K562 (cell line): Measurements from ENCODE around the gene EFCAB12. TPM values are rescaled to one million over a fixed set of nuclear protein-coding genes. Genes with fewer than 3 reads are reported as not detected.
A peak's percentile ranks its signal among the peaks of the same experiment; 100 is the strongest.

Experiments
- ATAC-seq: fragments of 200-7000 bp; cut with Tn5 transposase; 3 replicates; pipeline ENCODE4 v1.9.1; 2020; ENCODE audit warnings: moderate library complexity
- BruUV-seq: library from RNA; stranded (reverse); fragments of 400-500 nt; replicated peaks from 2 replicates; lab custom pipeline; 2021; lab: Mats Ljungman, UMichigan
- CTCF ChIA-PET: fragments of 300-600 bp; formaldehyde crosslinking; extraction: SDS; loops from one replicate; lab custom pipeline; 2021; ENCODE audit warnings: low intra/inter-chr PET ratio; lab: Yijun Ruan, JAX
- POLR2A ChIA-PET: fragments of 300-600, 350-650 bp; sonication (Branson Sonifier 250); formaldehyde crosslinking; extraction: SDS; loops from one replicate; lab custom pipeline; 2021; ENCODE audit warnings: antibody characterized with exemption, inconsistent platforms; lab: Yijun Ruan, JAX
- DNase-seq, 4 experiments: peaks; one replicate each; pipeline versions ENCODE4 v3.0.0 to v3.0.0-alpha.2; 2011 to 2018; ENCODE audit warnings: low spot score in 3 of 4, mixed read lengths in 3 of 4; ENCODE audit errors: extremely low read depth in 1 of 4
- FAIRE-seq: peaks from 2 replicates; lab custom pipeline; 2011; peaks lifted over from hg19 to GRCh38; lab: Jason Lieb, UNC
- H2AFZ ChIP-seq: 2 replicates; pipeline ENCODE4 v1.6.0; 2011; ENCODE audit warnings: low read depth, low read length, control low read depth, inconsistent platforms
- H3K27ac ChIP-seq: fragments of 200-600 bp; 3 replicates; pipeline ENCODE4 v1.8.0; 2011; ENCODE audit warnings: low read depth, mild to moderate bottlenecking, control low read depth, inconsistent platforms, low read length, moderate library complexity, mixed read lengths; ENCODE audit errors: extremely low read depth
- H3K27me3 ChIP-seq, 2 experiments: fragments of 300-600 bp in 1 of 2; 2 replicates in 1 of 2; 3 replicates in 1 of 2; pipeline versions ENCODE4 v1.6.0 to v1.8.0; 2011; ENCODE audit warnings: inconsistent platforms in 2 of 2, low read length in 2 of 2, mild to moderate bottlenecking in 1 of 2, mixed read lengths in 1 of 2, moderate library complexity in 1 of 2; ENCODE audit not compliant: control insufficient read depth in 2 of 2, insufficient read depth in 2 of 2
- H3K36me3 ChIP-seq: fragments of 300-600 bp; 3 replicates; pipeline ENCODE4 v1.8.0; 2011; ENCODE audit warnings: mild to moderate bottlenecking, low read length, inconsistent platforms; ENCODE audit not compliant: control insufficient read depth, insufficient read depth
- H3K4me1 ChIP-seq, 2 experiments: fragments of 200-600 bp in 1 of 2; replicated peaks in 1 of 2; 2 replicates in 1 of 2; 3 replicates in 1 of 2; pipeline versions ENCODE4 v1.5.1 to v1.8.0; 2011; ENCODE audit warnings: inconsistent platforms in 2 of 2, low read length in 2 of 2, mild to moderate bottlenecking in 1 of 2, mixed read lengths in 1 of 2, moderate library complexity in 1 of 2; ENCODE audit not compliant: control insufficient read depth in 2 of 2, insufficient read depth in 2 of 2
- H3K4me2 ChIP-seq: 2 replicates; pipeline ENCODE4 v1.6.1; 2011; ENCODE audit warnings: low read length, control low read depth, inconsistent platforms, mixed read lengths; ENCODE audit not compliant: insufficient read depth
- H3K4me3 ChIP-seq: fragments of 200-600 bp; sonication (generic), shearing (Covaris generic); 2 replicates; pipeline ENCODE4 v1.5.1; 2016; ENCODE audit warnings: control low read depth, inconsistent platforms
- H3K79me2 ChIP-seq: fragments of 200-600 bp; 3 replicates; pipeline ENCODE4 v1.8.0; 2011; ENCODE audit warnings: low read length, inconsistent platforms; ENCODE audit not compliant: control insufficient read depth, insufficient read depth
- H3K9ac ChIP-seq, 2 experiments: 2 replicates each; pipeline versions ENCODE4 v1.6.0 to v1.6.1; 2011; ENCODE audit warnings: low read depth in 2 of 2, low read length in 2 of 2, control low read depth in 1 of 2, inconsistent platforms in 1 of 2, mild to moderate bottlenecking in 1 of 2, mixed read lengths in 1 of 2; ENCODE audit not compliant: insufficient read depth in 1 of 2
- H3K9me1 ChIP-seq: one replicate; pipeline ENCODE4 v1.6.0; 2011; ENCODE audit warnings: inconsistent platforms, mild to moderate bottlenecking, low read length, moderate library complexity; ENCODE audit not compliant: control insufficient read depth, insufficient read depth
- H3K9me3 ChIP-seq: replicated peaks from 2 replicates; pipeline ENCODE4 v1.5.1; 2011; ENCODE audit warnings: low read depth, low read length, inconsistent platforms; ENCODE audit not compliant: control insufficient read depth, insufficient read depth
- H4K20me1 ChIP-seq: replicated peaks from 2 replicates; pipeline ENCODE4 v1.6.1; 2011; ENCODE audit warnings: low read length, inconsistent platforms, mixed read lengths; ENCODE audit not compliant: control insufficient read depth, insufficient read depth
- MTA1 ChIP-seq: fragments of 450-650 bp; IDR thresholded peaks from 2 replicates; pipeline ENCODE4 v1.6.1; 2017; ENCODE audit warnings: borderline replicate concordance
- NFE2 ChIP-seq: IDR thresholded peaks from 2 replicates; pipeline ENCODE4 v1.6.1; 2014; ENCODE audit warnings: antibody characterized with exemption, low read depth
- PREB ChIP-seq: sonication (generic); formaldehyde crosslinking; IDR thresholded peaks from 2 replicates; pipeline ENCODE4 v1.8.1; 2023; ENCODE audit warnings: mild to moderate bottlenecking, missing genetic modification reagents
- ZBTB12 ChIP-seq: fragments of 250-450 bp; sonication (Bioruptor Pico); IDR thresholded peaks from 2 replicates; pipeline ENCODE4 v1.4.0; 2020
- ZNF12 ChIP-seq: sonication (generic); formaldehyde crosslinking; IDR thresholded peaks from 2 replicates; pipeline ENCODE4 v1.4.0; 2020; ENCODE audit warnings: mild to moderate bottlenecking, missing genetic modification reagents
- ZNF263 ChIP-seq: sonication (generic); formaldehyde crosslinking; IDR thresholded peaks from 2 replicates; pipeline ENCODE4 v1.8.0; 2022; ENCODE audit warnings: mild to moderate bottlenecking, missing genetic modification reagents, borderline replicate concordance
- ZNF436 ChIP-seq: fragments of 250-450, 450-650 bp; sonication (Bioruptor Pico); formaldehyde crosslinking; IDR thresholded peaks from 2 replicates; pipeline ENCODE4 v1.7.0; 2020; ENCODE audit warnings: mild to moderate bottlenecking
- WGBS: fragments of 100-300 bp; shearing (Covaris generic); methylation state at CpG from one replicate; pipeline ENCODE4 v1.1.6; 2016; ENCODE audit warnings: low coverage, mixed read lengths; ENCODE audit not compliant: insufficient coverage; ENCODE audit errors: missing lambda C conversion rate; 5-methylcytosine and 5-hydroxymethylcytosine counted together
- in situ Hi-C: fragments of 300-500 bp; cut with MboI; formaldehyde crosslinking; loops from 4 replicates; pipeline ENCODE4 v1.15.0; 2018; ENCODE audit warnings: inconsistent platforms, mixed read lengths
- intact Hi-C: fragments of 100-400 bp; cut with micrococcal nuclease; formaldehyde crosslinking; loops from 2 replicates; pipeline ENCODE4 v1.14.2; 2022
- polyA plus RNA-seq, 8 experiments: library from polyadenylated mRNA; depleted of rRNA in 4 of 8; stranded (reverse) in 5 of 8; unstranded in 3 of 8; fragments of >200 nt; fragmentation: Nextera tagmentation in 2 of 8; fragmentation: Illumina TruSeq in 1 of 8; extraction: Ambion mirVana in 2 of 8; extraction: Trizol in 1 of 8; gene quantifications; 2 replicates each; pipeline versions ENCODE4 v1.2.1 to v1.2.3, GENCODE V29; 2011 to 2014; ENCODE audit warnings: inconsistent platforms in 1 of 8, missing spikeins in 1 of 8
- total RNA-seq, 7 experiments: library from RNA; depleted of rRNA in 6 of 7; stranded (reverse); fragments of >200 nt in 6 of 7; fragmentation: Illumina TruSeq in 2 of 7; extraction: Trizol in 2 of 7; gene quantifications; 2 replicates each; pipeline versions ENCODE4 v1.2.1 to v1.2.3, GENCODE V29; 2011 to 2021; ENCODE audit warnings: low replicate concordance in 1 of 7
- TF ChIP-seq, protein P1 (sequence below): fragments of 450-650 bp; formaldehyde crosslinking; IDR thresholded peaks from 2 replicates; pipeline ENCODE4 v1.4.0; 2020; ENCODE audit warnings: mild to moderate bottlenecking, moderate library complexity

EFCAB12 gene
- total and polyA plus RNA-seq, 9 of the 15 experiments (the other 6 are each of a cell fraction or from before 2014, with no cell fraction given), result 0.08 to 0.95 (median 0.56) TPM; not detected in 1

- DNase-seq, result no peak
- Histone ChIP-seq H3K4me1 (peaks cover 0 to 22% of the 10 kb centered on the region in 2 experiments; a peak in 3 of 5 replicates), H3K9me3 (no peaks in the 10 kb centered on the region; the same call in 1 of the 2 replicates), H3K27me3 (no peaks in the 10 kb centered on the region), H3K9ac (peak overlapping the region in 1 of 2 experiments; percentile 71; a peak in 2 of 4 replicates), H3K79me2 (no peaks in the 10 kb centered on the region), H3K9me1 (no peaks in the 10 kb centered on the region), H3K4me3 (no peak overlapping the region), H4K20me1 (no peaks in the 10 kb centered on the region), H2AFZ (peak overlapping the region; percentile 50), H3K27ac (no peak overlapping the region), H3K4me2 (no peak overlapping the region), H3K36me3 (no peaks in the 10 kb centered on the region)
- ATAC-seq, result peak; percentile 64
- FAIRE-seq, result no peak
- CTCF ChIA-PET, result no interaction called here
- in situ Hi-C loops, result no loop called here
- TF ChIP-seq, protein P1, sequence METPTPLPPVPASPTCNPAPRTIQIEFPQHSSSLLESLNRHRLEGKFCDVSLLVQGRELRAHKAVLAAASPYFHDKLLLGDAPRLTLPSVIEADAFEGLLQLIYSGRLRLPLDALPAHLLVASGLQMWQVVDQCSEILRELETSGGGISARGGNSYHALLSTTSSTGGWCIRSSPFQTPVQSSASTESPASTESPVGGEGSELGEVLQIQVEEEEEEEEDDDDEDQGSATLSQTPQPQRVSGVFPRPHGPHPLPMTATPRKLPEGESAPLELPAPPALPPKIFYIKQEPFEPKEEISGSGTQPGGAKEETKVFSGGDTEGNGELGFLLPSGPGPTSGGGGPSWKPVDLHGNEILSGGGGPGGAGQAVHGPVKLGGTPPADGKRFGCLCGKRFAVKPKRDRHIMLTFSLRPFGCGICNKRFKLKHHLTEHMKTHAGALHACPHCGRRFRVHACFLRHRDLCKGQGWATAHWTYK (CRISPR knock-in tag), result no peak
- TF ChIP-seq ZNF12 (CRISPR knock-in tag) (no peak), ZNF263 (CRISPR knock-in tag) (0 out of 2 replicates have a peak, but pooled peaks have one; percentile 20), NFE2 (0 out of 2 replicates have a peak, but pooled peaks have one; percentile 30), ZNF436 (CRISPR knock-in tag) (no peak), ZBTB12 (CRISPR knock-in tag) (no peak), PREB (CRISPR knock-in tag) (no peak), MTA1 (no peak)
- BruUV-seq, result no TSS peak
- intact Hi-C loops, result no loop called here
- WGBS, result 18% methylated on average over 12 of the region's 16 CpGs
- POLR2A ChIA-PET, result interaction anchor here (0.8 kb wide), 1 partner anchor 50 kb away, joined by 4 read pairs; a partner anchor contains a TSS
Observed at GRCh38 chr3:129366312-129366831, 62.1 kb downstream of the EFCAB12 start.
